Vagina (tissue), 2 donors: ENCODE measurements around the gene RIF1.

Source experiments
- CTCF ChIP-seq, 3 experiments: fragments of 450-650 bp in 2 of 3; fragments of 200-600 bp in 1 of 3; sonication (generic) in 1 of 3; IDR thresholded peaks; one replicate each; pipeline ENCODE4 v1.5.1; 2017 to 2019; ENCODE audit warnings: antibody characterized with exemption in 3 of 3, mild to moderate bottlenecking in 2 of 3, moderate library complexity in 2 of 3
- POLR2A ChIP-seq, 2 donors: fragments of 450-650 bp; IDR thresholded peaks; one replicate each; pipeline ENCODE4 v1.6.1; 2017; ENCODE audit warnings: antibody characterized with exemption in 2 of 2, mild to moderate bottlenecking in 2 of 2, moderate library complexity in 2 of 2
- POLR2AphosphoS5 ChIP-seq, 2 donors: sonication (generic); formaldehyde crosslinking; IDR thresholded peaks; one replicate each; pipeline ENCODE4 v1.9.0; 2017; ENCODE audit warnings: antibody characterized with exemption in 2 of 2, mild to moderate bottlenecking in 2 of 2, low read depth in 1 of 2; ENCODE audit not compliant: insufficient read depth in 1 of 2

GRCh38 chr2:151484100-151484499 is 74.4 kb downstream of the RIF1 start:
- TF ChIP-seq CTCF (IDR thresholded peaks at IDR 0.05), result no peak
- TF ChIP-seq POLR2A (IDR thresholded peaks at IDR 0.05), result no peak
- TF ChIP-seq POLR2AphosphoS5 (IDR thresholded peaks at IDR 0.05; ENCODE audit: insufficient read depth in 1 of 2, low read depth in 1 of 2), result no peak
